Midbrain (tissue), 1 donor: ENCODE measurements around the gene MEF2B.
A peak's percentile ranks its signal among the peaks of the same experiment; 100 is the strongest.
"Not testable (repeated sequence)": the region's sequence is repeated elsewhere in the genome, so short reads cannot be mapped to it uniquely, and the experiment has no call there.

Experiments used
- DNase-seq: peaks from one replicate; lab custom pipeline; 2025; lab: John Stamatoyannopoulos, UW

MEF2B gene

GRCh38 chr19:19155495-19156219 is 14.4 kb downstream of the MEF2B start:
- DNase-seq: no peak

GRCh38 chr19:19154768-19155494 is 15.1 kb downstream of the MEF2B start:
- DNase-seq: no peak

- DNase-seq: no peak
Measured at GRCh38 chr19:19152668-19153384, 17.2 kb downstream of the MEF2B start.

GRCh38 chr19:19151418-19151817 is 18.6 kb downstream of the MEF2B start:
- DNase-seq: no peak

GRCh38 chr19:19149435-19149834 is 20.6 kb downstream of the MEF2B start:
- DNase-seq: no peak

GRCh38 chr19:19148504-19148903 is 21.6 kb downstream of the MEF2B start:
- not testable (repeated sequence) for DNase-seq

- no peak for DNase-seq
Measured at GRCh38 chr19:19147344-19147743, 22.7 kb downstream of the MEF2B start.

- no peak for DNase-seq
Measured at GRCh38 chr19:19146865-19147264, 23.2 kb downstream of the MEF2B start.

GRCh38 chr19:19145684-19146608 is 24.1 kb downstream of the MEF2B start:
- peak; percentile 63 for DNase-seq

- DNase-seq: no peak
Measured at GRCh38 chr19:19145281-19145680, 24.8 kb downstream of the MEF2B start.

- DNase-seq: no peak
Measured at GRCh38 chr19:19142347-19142746, 27.7 kb downstream of the MEF2B start.

- no peak for DNase-seq
Measured at GRCh38 chr19:19140476-19140875, 29.6 kb downstream of the MEF2B start.

GRCh38 chr19:19139876-19140229 is 30.2 kb downstream of the MEF2B start:
- no peak for DNase-seq

GRCh38 chr19:19138109-19138981 is 31.7 kb downstream of the MEF2B start, which contains the start of gene TMEM161A:
Gene TMEM161A (minus strand): TSS chr19:19138478. CDS start chr19:19138428, 50 bp downstream.
- peak; percentile 96 for DNase-seq

GRCh38 chr19:19137556-19138108 is 32.4 kb downstream of the MEF2B start:
- DNase-seq: no peak

GRCh38 chr19:19135713-19136112 is 34.4 kb downstream of the MEF2B start:
- DNase-seq: not testable (repeated sequence)

GRCh38 chr19:19134687-19135158 is 35.3 kb downstream of the MEF2B start:
- DNase-seq: no peak

- DNase-seq: no peak
Measured at GRCh38 chr19:19133985-19134384, 36.1 kb downstream of the MEF2B start.

- DNase-seq: no peak
Measured at GRCh38 chr19:19132912-19133311, 37.2 kb downstream of the MEF2B start.

- no peak for DNase-seq
Measured at GRCh38 chr19:19131989-19132388, 38.1 kb downstream of the MEF2B start.
